Natural killer cell (primary cell): ENCODE results near the gene EN2. TPM values are rescaled to one million over a fixed set of nuclear protein-coding genes. Genes with fewer than 3 reads are reported as not detected.

Source experiments
- ATAC-seq, 3 donors: fragments of 150-1000 bp in 2 of 3; fragments of 200-7000 bp in 1 of 3; cut with Tn5 transposase; 1 replicate in 1 of 3; 2 replicates in 2 of 3; pipeline ENCODE4 v1.10.0; 2021; ENCODE audit warnings: mild to moderate bottlenecking in 2 of 3, moderate library complexity in 2 of 3
- DNase-seq, 2 donors: peaks; one replicate each; pipeline versions ENCODE4 v3.0.0 to v3.0.0-alpha.2; 2013 to 2021; ENCODE audit warnings: mixed read lengths in 1 of 2
- H3K27ac ChIP-seq: one replicate; pipeline ENCODE4 v1.5.1; 2013; ENCODE audit warnings: mild to moderate bottlenecking, low read length
- H3K27me3 ChIP-seq: one replicate; pipeline ENCODE4 v1.6.1; 2013; ENCODE audit warnings: low read length; ENCODE audit not compliant: control insufficient read depth, insufficient read depth
- H3K36me3 ChIP-seq: one replicate; pipeline ENCODE4 v1.6.1; 2013; ENCODE audit warnings: low read length; ENCODE audit not compliant: control insufficient read depth, insufficient read depth
- H3K4me1 ChIP-seq: one replicate; pipeline ENCODE4 v1.6.1; 2013; ENCODE audit warnings: low read length; ENCODE audit not compliant: control insufficient read depth, insufficient read depth
- H3K4me3 ChIP-seq: one replicate; pipeline ENCODE4 v1.5.1; 2013; ENCODE audit warnings: low read length
- H3K9me3 ChIP-seq: one replicate; pipeline ENCODE4 v1.6.1; 2013; ENCODE audit warnings: low read length; ENCODE audit not compliant: control insufficient read depth, insufficient read depth
- H3K27ac Mint-ChIP-seq, 2 donors: one replicate each; pipeline ENCODE4 v1.8.0; 2022; ENCODE audit warnings: mild to moderate bottlenecking in 2 of 2, mixed read lengths in 2 of 2, moderate library complexity in 1 of 2
- H3K27me3 Mint-ChIP-seq, 2 donors: one replicate each; pipeline ENCODE4 v1.8.0; 2022; ENCODE audit warnings: low read depth in 2 of 2, mixed read lengths in 2 of 2
- H3K36me3 Mint-ChIP-seq: one replicate; pipeline ENCODE4 v1.8.0; 2022; ENCODE audit warnings: mixed read lengths
- H3K4me1 Mint-ChIP-seq, 2 donors: one replicate each; pipeline ENCODE4 v1.8.0; 2022; ENCODE audit warnings: mixed read lengths in 2 of 2
- H3K4me3 Mint-ChIP-seq: one replicate; pipeline ENCODE4 v1.8.0; 2022; ENCODE audit warnings: mild to moderate bottlenecking, moderate library complexity, mixed read lengths
- H3K9me3 Mint-ChIP-seq, 2 donors: one replicate each; pipeline ENCODE4 v1.8.0; 2022; ENCODE audit warnings: mixed read lengths in 2 of 2
- WGBS: methylation state at CpG from one replicate; pipeline ENCODE4 v1.1.7; 2013; ENCODE audit warnings: missing lambda C conversion rate; ENCODE audit not compliant: insufficient coverage; 5-methylcytosine and 5-hydroxymethylcytosine counted together
- intact Hi-C: fragments of 100-400 bp; cut with micrococcal nuclease; formaldehyde crosslinking; loops from one replicate; pipeline ENCODE4 v1.14.2; 2022
- total RNA-seq, 4 donors: library from RNA; stranded (reverse); fragments of 120-200 nt in 1 of 4; gene quantifications; one replicate each; pipeline versions ENCODE4 v1.2.3 to v1.2.4, GENCODE V29; 2013 to 2022
- TF ChIP-seq, protein P1 (sequence below): fragments of 200-600 bp; IDR thresholded peaks from one replicate; pipeline ENCODE4 v1.8.0; 2022; ENCODE audit warnings: antibody characterized with exemption

EN2 gene
- total RNA-seq, 3 donors from 2014 or later (not counting 1 experiment from before 2014, with no cell fraction given) = not detected

DNA sequence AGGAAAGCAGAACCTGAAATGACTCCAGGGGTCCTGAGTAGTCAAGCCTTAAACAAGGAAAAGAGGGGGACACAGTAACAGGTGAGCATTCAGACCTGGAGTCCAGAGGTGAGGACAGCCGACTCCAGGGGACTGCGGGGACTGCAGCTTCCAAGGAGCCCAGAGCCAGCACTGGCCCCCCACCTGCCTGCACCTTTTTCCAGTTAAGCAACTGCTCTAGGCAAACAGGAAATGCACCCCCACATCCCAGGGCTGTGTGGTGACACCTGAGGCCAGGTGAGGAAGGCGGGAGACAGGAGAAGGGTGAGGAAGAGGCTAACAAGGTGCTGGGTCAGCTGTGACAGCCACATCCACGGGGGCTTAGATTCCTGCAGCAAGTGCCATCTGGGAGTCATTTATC, 20.1 kb upstream of the EN2 start:
- Histone ChIP-seq H3K27me3 (no peaks in the 10 kb centered on the region), H3K4me1 (no peaks in the 10 kb centered on the region), H3K27ac (no peak overlapping the region), H3K4me3 (no peak overlapping the region), H3K36me3 (no peaks in the 10 kb centered on the region), H3K9me3 (no peaks in the 10 kb centered on the region)
- ATAC-seq = no peak
- H3K27ac Mint-ChIP-seq = no peak overlapping the region
- no peak overlapping the region for H3K4me3 Mint-ChIP-seq
- H3K4me1 Mint-ChIP-seq = no peaks in the 10 kb centered on the region
- no peaks in the 10 kb centered on the region for H3K9me3 Mint-ChIP-seq
- H3K36me3 Mint-ChIP-seq = no peaks in the 10 kb centered on the region
- TF ChIP-seq, protein P1, sequence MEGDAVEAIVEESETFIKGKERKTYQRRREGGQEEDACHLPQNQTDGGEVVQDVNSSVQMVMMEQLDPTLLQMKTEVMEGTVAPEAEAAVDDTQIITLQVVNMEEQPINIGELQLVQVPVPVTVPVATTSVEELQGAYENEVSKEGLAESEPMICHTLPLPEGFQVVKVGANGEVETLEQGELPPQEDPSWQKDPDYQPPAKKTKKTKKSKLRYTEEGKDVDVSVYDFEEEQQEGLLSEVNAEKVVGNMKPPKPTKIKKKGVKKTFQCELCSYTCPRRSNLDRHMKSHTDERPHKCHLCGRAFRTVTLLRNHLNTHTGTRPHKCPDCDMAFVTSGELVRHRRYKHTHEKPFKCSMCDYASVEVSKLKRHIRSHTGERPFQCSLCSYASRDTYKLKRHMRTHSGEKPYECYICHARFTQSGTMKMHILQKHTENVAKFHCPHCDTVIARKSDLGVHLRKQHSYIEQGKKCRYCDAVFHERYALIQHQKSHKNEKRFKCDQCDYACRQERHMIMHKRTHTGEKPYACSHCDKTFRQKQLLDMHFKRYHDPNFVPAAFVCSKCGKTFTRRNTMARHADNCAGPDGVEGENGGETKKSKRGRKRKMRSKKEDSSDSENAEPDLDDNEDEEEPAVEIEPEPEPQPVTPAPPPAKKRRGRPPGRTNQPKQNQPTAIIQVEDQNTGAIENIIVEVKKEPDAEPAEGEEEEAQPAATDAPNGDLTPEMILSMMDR = no peak
- DNase-seq = no peak
- peaks cover 26 to 33% of the 10 kb centered on the region in 2 donors for H3K27me3 Mint-ChIP-seq
- 76% methylated on average over 4 of the region's 4 CpGs for WGBS
- intact Hi-C loops = no loop called here

DNA sequence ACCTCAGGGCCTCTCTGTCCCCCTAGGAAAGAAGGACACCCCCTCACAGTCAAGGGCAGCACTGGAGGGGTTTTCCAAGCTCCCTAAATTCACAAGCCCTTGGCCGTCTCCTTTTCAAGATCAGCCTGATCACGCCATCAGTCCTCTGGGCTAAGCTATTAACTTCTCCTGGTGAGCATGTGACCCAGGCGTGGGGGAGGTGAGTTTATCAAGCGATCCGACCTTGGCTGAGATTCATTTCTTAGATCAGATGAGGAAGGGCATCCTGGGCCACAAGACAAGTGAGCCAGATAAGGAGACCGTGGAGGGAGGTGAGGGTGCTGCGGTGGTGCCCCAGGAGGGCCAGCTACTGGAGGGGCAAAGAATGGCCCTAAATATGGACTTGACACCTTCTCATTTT, 19.2 kb upstream of the EN2 start:
- H3K4me1 ChIP-seq = no peaks in the 10 kb centered on the region
- H3K36me3 ChIP-seq = no peaks in the 10 kb centered on the region
- Mint-ChIP-seq H3K27me3 (peaks cover 22 to 33% of the 10 kb centered on the region in 2 donors), H3K4me3 (no peak overlapping the region), H3K27ac (no peak overlapping the region), H3K4me1 (no peaks in the 10 kb centered on the region), H3K36me3 (no peaks in the 10 kb centered on the region), H3K9me3 (no peaks in the 10 kb centered on the region)
- ATAC-seq (no peak), DNase-seq (no peak)
- no peaks in the 10 kb centered on the region for H3K27me3 ChIP-seq
- H3K4me3 ChIP-seq = no peak overlapping the region
- intact Hi-C loops = no loop called here
- 72% methylated on average over 7 of the region's 7 CpGs for WGBS
- TF ChIP-seq, protein P1 = no peak
- no peaks in the 10 kb centered on the region for H3K9me3 ChIP-seq
- H3K27ac ChIP-seq = no peak overlapping the region

DNA sequence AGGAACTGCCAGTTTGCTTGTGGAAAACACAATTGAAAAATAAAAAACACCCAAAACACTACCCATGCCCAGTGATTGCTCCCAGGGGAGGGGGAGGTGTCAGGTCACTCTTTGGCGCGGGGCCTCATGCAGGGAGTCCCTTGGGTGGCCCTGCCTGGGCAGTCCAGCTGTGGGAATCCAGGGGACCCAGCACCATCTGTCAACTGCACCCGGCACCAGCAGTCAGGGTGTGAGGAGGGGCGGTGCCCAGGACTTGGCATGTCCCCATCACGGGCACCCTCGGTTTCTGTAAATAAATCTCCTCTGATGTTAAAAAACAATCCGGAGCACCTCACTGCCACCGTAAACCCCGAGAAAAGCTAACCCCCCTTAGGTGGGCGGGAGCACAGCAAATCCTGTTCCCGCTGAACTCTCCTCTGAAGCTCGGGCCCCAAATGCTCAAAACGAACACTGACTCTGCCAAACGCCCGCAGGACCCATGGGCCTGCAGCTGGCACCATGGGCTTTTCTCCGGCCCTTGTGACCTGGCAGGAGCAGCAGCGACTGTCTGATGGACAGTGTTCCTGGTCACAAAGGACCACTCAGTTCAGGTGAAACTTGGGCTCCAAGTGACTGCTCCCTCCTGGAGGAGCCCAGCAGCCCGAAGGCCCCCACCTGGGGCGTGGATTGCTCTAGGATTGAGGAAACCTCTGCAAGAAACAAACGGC, 18.5 kb upstream of the EN2 start:
- intact Hi-C loops = no loop called here
- Histone ChIP-seq H3K27ac (no peak overlapping the region), H3K4me1 (no peaks in the 10 kb centered on the region), H3K36me3 (no peaks in the 10 kb centered on the region), H3K9me3 (no peaks in the 10 kb centered on the region), H3K4me3 (no peak overlapping the region), H3K27me3 (no peaks in the 10 kb centered on the region)
- no peaks in the 10 kb centered on the region for H3K4me1 Mint-ChIP-seq
- DNase-seq (no peak), ATAC-seq (no peak)
- 76% methylated on average over 20 of the region's 20 CpGs for WGBS
- TF ChIP-seq, protein P1 = no peak
- no peaks in the 10 kb centered on the region for H3K36me3 Mint-ChIP-seq
- H3K27me3 Mint-ChIP-seq = peaks cover 19 to 27% of the 10 kb centered on the region in 2 donors
- H3K9me3 Mint-ChIP-seq = no peaks in the 10 kb centered on the region
- no peak overlapping the region for H3K27ac Mint-ChIP-seq
- no peak overlapping the region for H3K4me3 Mint-ChIP-seq

DNA sequence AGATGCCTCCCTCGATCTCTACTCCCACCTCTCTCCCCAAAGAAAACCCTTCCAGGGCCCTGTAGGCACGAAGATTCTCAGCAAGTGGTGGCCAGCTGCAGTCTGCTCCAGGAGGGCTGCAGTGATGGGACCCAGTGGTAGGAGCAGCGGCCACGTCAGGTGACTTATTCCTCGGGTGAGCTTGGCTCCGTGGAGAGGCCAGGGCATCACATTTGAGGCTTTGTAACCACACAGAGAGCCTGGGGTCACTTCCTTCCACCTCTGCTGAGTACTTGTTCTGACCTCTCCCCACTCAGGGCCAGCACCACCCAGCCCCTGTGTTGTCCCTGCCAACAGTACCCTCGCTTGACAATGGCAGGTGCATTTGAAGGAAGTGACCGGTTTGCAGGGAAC, 17.9 kb upstream of the EN2 start:
- no peaks in the 10 kb centered on the region for H3K4me1 Mint-ChIP-seq
- Histone ChIP-seq H3K27me3 (no peaks in the 10 kb centered on the region), H3K27ac (no peak overlapping the region), H3K36me3 (no peaks in the 10 kb centered on the region), H3K9me3 (no peaks in the 10 kb centered on the region), H3K4me3 (no peak overlapping the region), H3K4me1 (no peaks in the 10 kb centered on the region)
- H3K27ac Mint-ChIP-seq = no peak overlapping the region
- WGBS = 67% methylated on average over 8 of the region's 8 CpGs
- no peaks in the 10 kb centered on the region for H3K36me3 Mint-ChIP-seq
- DNase-seq (no peak), ATAC-seq (no peak)
- TF ChIP-seq, protein P1 = no peak
- no peak overlapping the region for H3K4me3 Mint-ChIP-seq
- intact Hi-C loops = no loop called here
- H3K9me3 Mint-ChIP-seq = no peaks in the 10 kb centered on the region
- peaks cover 22 to 23% of the 10 kb centered on the region in 2 donors for H3K27me3 Mint-ChIP-seq
